GM19025 (cell line): Measurements from ENCODE around the gene NAV2.
"Not testable (repeated sequence)": the region's sequence is repeated elsewhere in the genome, so short reads cannot be mapped to it uniquely, and the experiment has no call there.

Experiments
- ATAC-seq: cut with Tn5 transposase; IDR thresholded peaks from one replicate; pipeline ENCODE4 v1.9.1; 2021; ENCODE audit warnings: mild to moderate bottlenecking, low read depth, moderate library complexity; ENCODE audit not compliant: unreplicated experiment

NAV2 gene

GRCh38 chr11:20058749-20059458 is 346.3 kb downstream of the NAV2 start:
- no peak for ATAC-seq

DNA sequence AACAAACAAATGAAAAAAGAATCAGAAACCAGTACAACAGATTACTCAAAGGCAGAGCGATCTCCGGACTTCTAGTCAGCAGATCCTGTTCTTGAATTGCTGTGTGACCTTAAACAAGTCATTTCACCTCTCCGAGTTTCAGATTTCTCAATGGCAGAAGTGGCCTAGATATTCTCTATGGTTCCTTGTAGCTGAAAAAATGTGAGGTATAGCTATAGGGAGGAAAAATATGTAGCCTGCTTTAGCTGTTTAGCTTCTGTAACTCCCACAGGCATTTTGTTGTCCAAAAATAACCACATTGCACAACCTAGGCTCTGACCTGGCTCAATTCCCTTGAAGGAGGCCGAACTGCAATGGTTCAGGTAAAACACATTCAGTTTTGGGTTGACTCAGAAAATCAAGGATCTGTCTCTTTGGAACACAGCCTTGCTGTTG is 347.0 kb downstream of the NAV2 start:
- no peak for ATAC-seq

DNA sequence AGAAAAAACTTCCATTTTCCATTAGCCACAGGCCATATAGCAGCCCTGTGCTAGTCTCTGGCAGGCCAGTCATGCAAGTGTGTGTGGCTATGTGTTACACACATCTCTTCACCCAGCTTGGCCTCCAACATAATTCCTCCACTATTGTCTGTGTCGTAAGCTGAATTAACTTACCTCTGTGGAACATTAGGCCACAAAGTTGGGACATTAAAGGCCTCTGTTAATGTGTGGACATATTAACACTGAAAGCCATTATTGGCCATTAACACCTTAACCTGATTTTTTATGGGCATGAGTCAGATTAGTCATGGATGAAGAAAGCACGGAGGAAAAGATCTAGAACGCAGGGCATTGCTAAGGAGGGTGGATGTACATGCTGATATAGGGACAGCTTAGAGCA is 347.5 kb downstream of the NAV2 start:
- no peak for ATAC-seq

- no peak for ATAC-seq
These were observed 348.1 kb downstream of the NAV2 start for GRCh38 chr11:20060647-20061205.

- no peak for ATAC-seq
These were observed 349.1 kb downstream of the NAV2 start for GRCh38 chr11:20061776-20062175.

DNA sequence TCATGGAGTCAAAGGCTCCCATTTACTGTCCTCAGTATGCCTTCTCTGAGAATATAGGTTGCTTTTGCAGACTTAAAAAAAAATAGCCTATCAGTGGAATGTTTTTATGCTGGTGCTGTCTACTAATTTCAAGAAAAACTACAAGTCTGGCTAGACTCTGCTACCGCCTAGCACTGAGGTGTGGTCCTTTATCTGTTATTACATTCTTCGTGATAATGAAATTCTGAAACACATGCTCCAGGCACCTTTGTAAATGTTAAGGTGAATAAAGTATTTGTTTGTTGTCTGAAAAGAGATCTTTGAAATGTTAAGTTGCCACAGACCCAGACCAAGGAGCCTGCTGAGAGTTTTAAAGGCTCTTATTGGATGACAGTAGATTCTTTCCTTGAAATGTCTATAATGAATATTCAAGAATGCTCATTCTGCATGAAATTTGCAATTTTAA is 352.3 kb downstream of the NAV2 start:
- ATAC-seq = no peak

DNA sequence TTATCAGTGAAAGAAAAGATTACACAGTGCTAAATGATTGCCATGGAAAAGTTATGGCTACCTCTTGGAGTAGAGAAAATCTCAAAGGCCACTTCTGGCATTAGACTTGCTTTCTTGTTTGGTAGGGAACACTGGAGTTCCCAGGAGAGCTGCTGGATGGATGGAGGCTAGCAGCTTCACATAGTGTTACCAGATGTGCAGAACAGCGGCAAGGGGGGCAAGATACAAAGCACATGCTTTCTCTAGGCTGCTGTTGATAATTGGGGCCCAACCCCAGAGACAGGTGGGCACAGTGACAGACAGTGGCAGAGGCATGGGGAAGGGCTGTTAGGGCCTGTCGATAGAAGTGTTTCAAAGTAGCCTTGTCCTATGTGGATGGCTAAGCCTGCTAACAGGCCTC is 352.8 kb downstream of the NAV2 start:
- ATAC-seq = no peak

- no peak for ATAC-seq
These were observed 353.6 kb downstream of the NAV2 start for GRCh38 chr11:20066013-20066782.

- ATAC-seq = no peak
These were observed 354.1 kb downstream of the NAV2 start for GRCh38 chr11:20066783-20067156.

DNA sequence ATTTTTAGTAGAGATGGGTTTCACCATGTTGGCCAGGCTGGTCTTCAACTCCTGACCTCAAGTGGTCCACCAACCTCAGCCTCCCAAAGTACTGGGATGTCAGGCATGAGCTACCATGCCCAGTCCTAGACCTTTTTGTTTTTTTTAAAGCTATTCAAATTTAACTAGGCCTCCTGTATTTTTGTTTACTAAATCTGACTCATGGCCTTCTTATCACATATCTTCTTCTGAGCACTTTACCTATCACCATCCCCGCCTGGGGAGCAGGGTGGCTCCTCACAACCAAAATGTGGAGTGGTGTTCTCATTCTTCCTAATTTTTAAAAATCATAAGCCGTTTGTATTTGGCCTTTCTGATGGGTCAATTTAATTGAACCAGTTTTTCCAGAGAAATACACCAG is 355.0 kb downstream of the NAV2 start:
- ATAC-seq = no peak

DNA sequence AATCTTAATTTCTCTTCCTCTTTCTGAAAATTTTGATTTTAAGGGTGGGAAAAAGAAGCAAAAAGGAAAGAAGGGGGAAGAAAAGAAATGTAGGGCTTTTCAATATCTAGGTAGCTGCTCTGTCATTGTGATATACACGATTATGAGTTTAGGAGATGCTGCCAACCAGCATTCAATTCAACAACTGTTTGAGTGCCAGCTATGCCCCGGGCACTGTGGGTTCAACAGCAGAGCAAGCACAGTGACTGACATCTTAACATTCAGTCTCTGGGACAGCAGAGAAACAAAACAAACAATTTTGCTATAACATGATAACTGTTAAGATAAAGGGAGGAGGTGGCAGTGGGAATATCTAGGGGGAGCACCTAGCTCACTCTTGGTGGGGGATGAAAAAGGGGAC is 356.1 kb downstream of the NAV2 start:
- ATAC-seq = no peak

DNA sequence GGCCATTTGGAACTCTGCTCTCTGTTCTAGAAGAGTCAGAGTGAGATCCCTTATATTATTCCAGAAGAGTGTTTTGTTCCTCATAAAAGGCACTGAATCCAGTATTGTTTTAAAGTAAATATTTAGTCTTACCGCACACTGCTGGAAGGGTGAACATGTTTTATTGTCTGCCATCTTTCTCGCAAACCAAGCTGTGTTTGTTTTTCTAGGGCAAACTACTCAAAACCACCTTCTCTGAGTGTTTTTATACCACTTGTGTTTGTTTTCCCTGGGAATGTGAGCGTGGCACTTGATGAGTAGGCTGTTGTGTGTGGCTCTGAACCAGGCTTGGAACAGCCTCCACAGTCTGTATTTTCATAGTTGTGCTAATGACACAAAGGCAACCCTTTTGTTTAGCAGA is 357.8 kb downstream of the NAV2 start:
- no peak for ATAC-seq

- ATAC-seq = no peak
These were observed 363.0 kb downstream of the NAV2 start for GRCh38 chr11:20075627-20076026.

DNA sequence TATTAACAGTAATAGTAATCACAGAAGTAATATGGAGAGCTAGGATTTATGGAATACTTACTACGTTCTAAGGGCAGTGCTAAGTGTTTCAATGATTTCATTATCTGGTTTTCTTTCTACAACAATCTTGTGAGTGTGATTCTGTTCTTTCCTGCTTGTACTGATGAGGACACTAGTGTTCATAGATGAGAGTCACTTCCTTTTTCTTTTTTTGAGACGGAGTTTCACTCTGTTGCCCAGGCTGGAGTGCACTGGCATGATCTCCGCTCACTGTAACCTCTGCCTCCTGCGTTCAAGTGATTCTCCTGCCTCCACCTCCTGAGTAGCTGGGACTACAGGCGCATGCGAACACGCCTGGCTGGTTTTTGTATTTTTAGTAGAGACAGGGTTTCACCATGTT is 366.2 kb downstream of the NAV2 start:
- ATAC-seq = no peak

DNA sequence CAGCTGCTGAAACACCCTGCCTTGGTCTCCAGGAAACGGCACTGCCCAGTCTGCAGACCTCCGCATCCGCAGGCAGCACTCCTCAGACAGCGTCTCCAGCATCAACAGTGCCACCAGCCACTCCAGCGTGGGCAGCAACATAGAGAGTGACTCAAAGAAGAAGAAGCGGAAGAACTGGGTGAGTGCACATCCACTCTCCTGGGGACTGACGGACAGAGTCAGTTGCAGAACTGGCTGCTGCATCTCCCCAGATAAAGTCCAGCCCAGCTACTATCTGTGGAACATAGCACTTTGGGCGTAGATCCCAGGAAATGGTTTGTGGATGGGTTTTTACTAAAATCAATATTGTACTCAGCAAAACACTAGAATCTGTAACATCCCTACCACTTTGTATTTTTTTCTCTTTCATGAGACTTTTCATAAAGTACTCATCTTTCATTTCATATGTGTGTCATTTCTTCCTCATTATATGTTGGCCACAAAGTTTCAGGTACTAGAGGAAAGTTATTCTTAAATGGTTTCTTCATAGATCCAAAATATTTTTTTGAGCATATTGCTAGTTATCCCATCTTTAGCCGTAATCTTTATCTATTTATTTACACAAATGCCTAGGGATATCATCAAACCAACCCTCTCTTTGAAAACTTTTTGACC is 367.5 kb downstream of the NAV2 start:
- ATAC-seq = no peak

DNA sequence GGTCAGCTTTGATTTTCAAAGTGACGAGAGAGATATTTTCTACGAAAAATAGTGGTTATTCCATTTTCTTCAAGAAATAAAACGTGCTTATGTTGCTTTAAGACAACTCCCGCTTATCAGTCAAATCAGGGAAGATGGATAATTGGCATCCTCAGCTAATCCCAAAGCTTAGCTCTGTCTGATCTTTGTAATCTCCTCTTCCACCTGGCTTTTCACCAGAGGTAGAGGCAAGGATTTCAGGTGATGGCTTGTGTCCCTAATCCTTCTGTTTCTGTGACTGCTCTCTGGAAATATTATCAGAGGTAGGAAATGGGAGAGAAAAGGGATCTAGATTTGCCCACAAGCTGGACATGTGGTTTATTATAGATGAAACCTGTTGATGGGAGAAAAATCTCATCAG is 368.7 kb downstream of the NAV2 start:
- ATAC-seq = no peak

DNA sequence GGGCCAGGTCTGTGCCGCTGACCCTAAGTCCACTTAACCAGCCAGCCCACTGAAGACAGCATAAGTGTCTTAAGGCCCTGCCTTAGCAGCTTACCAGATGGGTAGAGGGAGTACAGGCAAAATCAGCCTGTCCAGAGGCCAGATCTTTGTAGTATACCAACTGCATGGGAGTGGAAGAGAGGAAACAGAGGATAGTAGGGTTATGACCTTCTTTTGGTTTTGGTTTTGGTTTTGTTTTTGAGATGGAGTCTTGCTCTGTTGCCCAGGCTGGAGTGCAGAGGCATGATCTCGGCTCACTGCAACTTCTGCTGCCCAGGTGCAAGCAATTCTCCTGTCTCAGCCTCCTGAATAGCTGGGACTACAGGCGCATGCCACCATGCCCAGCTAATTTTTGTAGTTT is 371.2 kb downstream of the NAV2 start:
- ATAC-seq = not testable (repeated sequence)

- ATAC-seq = no peak
These were observed 372.5 kb downstream of the NAV2 start for GRCh38 chr11:20084921-20085814.

DNA sequence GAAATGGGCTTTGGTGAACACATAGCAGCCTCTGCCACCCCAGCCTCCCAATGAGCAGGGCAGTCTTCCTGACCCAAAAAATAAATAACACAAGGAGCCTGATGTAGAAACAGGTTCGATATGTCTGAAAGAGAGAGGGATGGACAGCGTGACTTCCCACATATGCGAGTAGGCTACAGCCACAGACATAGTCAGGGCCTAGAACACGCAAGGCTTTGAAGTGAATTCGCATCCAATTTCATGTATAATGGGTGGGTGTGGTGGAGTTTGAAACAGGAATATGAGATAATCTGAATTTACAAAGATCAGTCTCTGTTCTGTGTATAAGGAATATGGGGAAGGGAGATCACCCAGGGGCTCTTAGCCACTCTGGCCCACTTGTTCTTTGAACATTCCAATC is 373.3 kb downstream of the NAV2 start:
- ATAC-seq = no peak

DNA sequence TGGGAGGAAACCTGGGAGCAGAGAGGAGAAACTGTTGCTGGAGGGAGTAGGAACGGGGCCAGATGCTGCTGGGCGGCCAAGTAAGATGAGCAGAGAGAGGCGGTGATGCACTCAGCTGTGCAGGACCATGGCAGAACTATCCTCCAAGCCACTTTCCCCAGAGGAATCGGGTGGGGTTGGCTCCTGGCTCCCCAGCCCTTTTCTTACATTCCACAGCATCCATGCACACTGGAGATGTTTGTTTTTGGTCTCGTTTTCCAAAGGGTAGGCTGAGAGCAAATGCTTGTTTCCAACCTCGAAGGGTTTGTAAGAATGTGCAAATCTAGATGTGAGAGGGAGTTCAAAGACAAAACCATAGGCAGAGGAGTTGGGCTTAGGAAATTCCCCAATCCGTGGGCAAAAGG is 374.5 kb downstream of the NAV2 start:
- ATAC-seq = no peak
